GM12878 (cell line): ENCODE results near the gene SIK3. TPM values are rescaled to one million over a fixed set of nuclear protein-coding genes. Genes with fewer than 3 reads are reported as not detected.

ENCODE experiments used
- ATAC-seq: fragments of 200-7000 bp; cut with Tn5 transposase; 3 replicates; pipeline ENCODE4 v1.9.1; 2020; ENCODE audit warnings: mild to moderate bottlenecking, moderate library complexity
- BruUV-seq: library from RNA; stranded (reverse); fragments of 400-500 nt; replicated peaks from 2 replicates; lab custom pipeline; 2021; lab: Mats Ljungman, UMichigan
- CTCF ChIA-PET: fragments of 300-600 bp; sonication (Branson Sonifier 250); formaldehyde crosslinking; extraction: SDS; loops from one replicate; lab custom pipeline; 2021; ENCODE audit warnings: inconsistent platforms; lab: Yijun Ruan, JAX
- POLR2A ChIA-PET: fragments of 350-600 bp; formaldehyde crosslinking; extraction: SDS; loops from one replicate; lab custom pipeline; 2021; ENCODE audit warnings: inconsistent platforms; lab: Charles Lee
- RAD21 ChIA-PET: fragments of 300-600 bp; sonication (Branson Sonifier 250); formaldehyde crosslinking; loops from one replicate; lab custom pipeline; 2023; ENCODE audit warnings: antibody characterized with exemption; ENCODE audit not compliant: unreplicated experiment; lab: Charles Lee
- SMC1A ChIA-PET: fragments of 300-600 bp; sonication (Branson Sonifier 250); formaldehyde crosslinking; loops from one replicate; lab custom pipeline; 2023; ENCODE audit not compliant: unreplicated experiment, uncharacterized antibody; lab: Charles Lee
- DNase-seq: peaks from one replicate; pipeline ENCODE4 v3.0.0-alpha.2; 2011; ENCODE audit warnings: low read depth, low spot score
- FAIRE-seq: peaks from 3 replicates; lab custom pipeline; 2011; peaks lifted over from hg19 to GRCh38; lab: Jason Lieb, UNC
- H2AFZ ChIP-seq: 2 replicates; pipeline ENCODE4 v1.6.0; 2011; ENCODE audit warnings: low read depth, low read length, control low read depth; ENCODE audit not compliant: control insufficient read depth
- H3K27ac ChIP-seq: 2 replicates; pipeline ENCODE4 v1.5.1; 2011; ENCODE audit warnings: control low read depth; ENCODE audit not compliant: control insufficient read depth, insufficient read depth
- H3K27me3 ChIP-seq, 2 experiments: replicated peaks in 1 of 2; 2 replicates each; pipeline versions ENCODE4 v1.6.0 to v1.6.1; 2011; ENCODE audit warnings: low read length in 1 of 2; ENCODE audit not compliant: control insufficient read depth in 2 of 2, insufficient read depth in 2 of 2
- H3K36me3 ChIP-seq, 2 experiments: 2 replicates each; pipeline ENCODE4 v1.5.1; 2011; ENCODE audit warnings: low read length in 1 of 2; ENCODE audit not compliant: control insufficient read depth in 2 of 2, insufficient read depth in 2 of 2
- H3K4me1 ChIP-seq: 2 replicates; pipeline ENCODE4 v1.6.1; 2011; ENCODE audit warnings: mild to moderate bottlenecking, low read length, moderate library complexity, mixed read lengths; ENCODE audit not compliant: control insufficient read depth, insufficient read depth
- H3K4me2 ChIP-seq: 2 replicates; pipeline ENCODE4 v1.6.0; 2011; ENCODE audit warnings: control low read depth; ENCODE audit not compliant: control insufficient read depth, insufficient read depth
- H3K4me3 ChIP-seq: fragments of 200-600 bp; sonication (generic); 2 replicates; pipeline ENCODE4 v1.5.1; 2016
- H3K79me2 ChIP-seq: 2 replicates; pipeline ENCODE4 v1.6.0; 2011; ENCODE audit warnings: low read length; ENCODE audit not compliant: control insufficient read depth, insufficient read depth
- H3K9ac ChIP-seq: 2 replicates; pipeline ENCODE4 v1.8.0; 2011; ENCODE audit warnings: low read length, control low read depth, mixed read lengths; ENCODE audit not compliant: control insufficient read depth, insufficient read depth
- H3K9me3 ChIP-seq: replicated peaks from 3 replicates; pipeline ENCODE4 v1.5.1; 2011; ENCODE audit warnings: mild to moderate bottlenecking, low read length; ENCODE audit not compliant: control insufficient read depth, insufficient read depth
- H4K20me1 ChIP-seq: 2 replicates; pipeline ENCODE4 v1.6.0; 2011; ENCODE audit not compliant: control insufficient read depth, insufficient read depth
- ATF2 ChIP-seq: IDR thresholded peaks from 2 replicates; pipeline ENCODE4 v1.6.1; 2012; ENCODE audit warnings: low read length, inconsistent platforms
- ETV6 ChIP-seq, 2 experiments: fragments of 450-650 bp in 1 of 2; IDR thresholded peaks in 1 of 2; conservative IDR thresholded peaks in 1 of 2; 2 replicates each; pipeline ENCODE4 v1.6.1; 2014; ENCODE audit warnings: antibody characterized with exemption in 1 of 2, borderline replicate concordance in 1 of 2, low read depth in 1 of 2, mild to moderate bottlenecking in 1 of 2, moderate library complexity in 1 of 2
- IKZF1 ChIP-seq: fragments of 450-650 bp; conservative IDR thresholded peaks from 2 replicates; pipeline ENCODE4 v1.6.1; 2017; ENCODE audit warnings: antibody characterized with exemption, mild to moderate bottlenecking
- RAD51 ChIP-seq: fragments of 450-650 bp; IDR thresholded peaks from 2 replicates; pipeline ENCODE4 v1.6.1; 2016; ENCODE audit warnings: moderate library complexity, mild to moderate bottlenecking, inconsistent platforms
- RUNX3 ChIP-seq: IDR thresholded peaks from 2 replicates; pipeline ENCODE4 v1.6.1; 2012; ENCODE audit warnings: low read length, inconsistent platforms
- SRF ChIP-seq, 2 experiments: IDR thresholded peaks; 2 replicates each; pipeline ENCODE4 v1.6.1; 2011; ENCODE audit warnings: low read depth in 2 of 2, low read length in 2 of 2, mild to moderate bottlenecking in 1 of 2, moderate library complexity in 1 of 2
- TBL1XR1 ChIP-seq: IDR thresholded peaks from 2 replicates; pipeline ENCODE4 v1.6.1; 2012; ENCODE audit warnings: low read depth, low read length, improper control_type of control experiment
- ZBTB11 ChIP-seq: fragments of 450-650 bp; formaldehyde crosslinking; IDR thresholded peaks from 2 replicates; pipeline ENCODE4 v1.5.0; 2022; ENCODE audit warnings: mild to moderate bottlenecking, missing genetic modification characterization
- ZBTB4 ChIP-seq: fragments of 450-650 bp; formaldehyde crosslinking; IDR thresholded peaks from 2 replicates; pipeline ENCODE4 v1.4.0; 2022; ENCODE audit warnings: mild to moderate bottlenecking, moderate library complexity
- ZNF687 ChIP-seq: fragments of 450-650 bp; IDR thresholded peaks from 2 replicates; pipeline ENCODE4 v1.6.1; 2017; ENCODE audit warnings: mild to moderate bottlenecking, moderate library complexity
- WGBS: methylation state at CpG from one replicate; pipeline ENCODE4 v1.1.6; 2016; ENCODE audit warnings: low lambda C conversion rate; ENCODE audit not compliant: insufficient replicate concordance, insufficient coverage; ENCODE audit errors: missing lambda C conversion rate; 5-methylcytosine and 5-hydroxymethylcytosine counted together
- in situ Hi-C: fragments of 300-500 bp; cut with MboI; formaldehyde crosslinking; loops from 9 replicates; pipeline ENCODE4 v1.14.3; 2018; ENCODE audit warnings: mixed read lengths
- intact Hi-C: fragments of 100-400 bp; cut with micrococcal nuclease; formaldehyde crosslinking; loops from one replicate; pipeline ENCODE4 v1.14.2; 2022; ENCODE audit not compliant: unreplicated experiment
- polyA plus RNA-seq, 11 experiments: library from polyadenylated mRNA; depleted of rRNA in 4 of 11; unstranded in 6 of 11; stranded (reverse) in 5 of 11; fragments of >200 nt; fragmentation: Nextera tagmentation in 4 of 11; fragmentation: Illumina TruSeq in 1 of 11; extraction: Ambion mirVana in 4 of 11; extraction: Trizol in 1 of 11; gene quantifications; 1 replicate in 1 of 11; 2 replicates in 10 of 11; pipeline versions ENCODE4 v1.2.1 to v1.2.3, GENCODE V29; 2011 to 2016; ENCODE audit warnings: inconsistent platforms in 2 of 11, missing spikeins in 2 of 11, low read depth in 1 of 11
- total RNA-seq, 4 experiments: library from RNA; depleted of rRNA in 3 of 4; stranded (reverse); fragments of >200 nt in 3 of 4; fragmentation: Illumina TruSeq in 1 of 4; extraction: Trizol in 1 of 4; gene quantifications; 2 replicates each; pipeline versions ENCODE4 v1.2.1 to v1.2.3, GENCODE V29; 2013 to 2021

The SIK3 gene
- total and polyA plus RNA-seq, 10 of the 15 experiments (the other 5 are each of a cell fraction or from before 2014, with no cell fraction given), result 2.5 to 31.9 (median 11.1) TPM

GRCh38 chr11:116892374-116892773, 205.9 kb downstream of the SIK3 start:
- Histone ChIP-seq H3K27me3 (no peaks in the 10 kb centered on the region), H4K20me1 (no peaks in the 10 kb centered on the region), H3K79me2 (no peaks in the 10 kb centered on the region), H3K4me3 (no peak overlapping the region), H2AFZ (no peak overlapping the region), H3K9ac (no peak overlapping the region), H3K4me2 (no peak overlapping the region), H3K9me3 (no peaks in the 10 kb centered on the region), H3K4me1 (0 out of 2 replicates have a peak, but pooled peaks cover 3% of the 10 kb centered on the region), H3K27ac (no peak overlapping the region), H3K36me3 (peaks cover 0 to 7% of the 10 kb centered on the region in 2 experiments)
- SMC1A ChIA-PET, result interaction anchor here (0.6 to 1.3 kb wide), 3 partner anchors 80 to 124 kb away, joined by 3 to 4 read pairs (median 3); no protein-coding TSS in a partner anchor
- WGBS, result 50% methylated on average over 2 of the region's 2 CpGs
- in situ Hi-C loops, result no loop called here
- no peak for ATAC-seq
- CTCF ChIA-PET, result interaction anchor here (1.3 to 5.6 kb wide), 4 partner anchors 13 to 213 kb away, joined by 3 to 25 read pairs (median 7); no protein-coding TSS in a partner anchor
- no peak for FAIRE-seq
- no TSS peak for BruUV-seq
- TF ChIP-seq ZBTB4, result no peak
- no peak for TF ChIP-seq TBL1XR1
- TF ChIP-seq ZBTB11 (CRISPR knock-in tag), result no peak
- no peak for TF ChIP-seq ETV6 (conservative IDR thresholded peaks at IDR 0.05 in 1 of 2, IDR thresholded peaks at IDR 0.05 in 1 of 2; ENCODE audit: borderline replicate concordance in 1 of 2, low read depth in 1 of 2)
- TF ChIP-seq ZNF687, result no peak
- TF ChIP-seq SRF (IDR thresholded peaks at IDR 0.05; ENCODE audit: low read depth in 2 of 2, low read length in 2 of 2), result no peak
- TF ChIP-seq ATF2, result no peak
- TF ChIP-seq IKZF1, result no peak
- no peak for TF ChIP-seq RUNX3
- TF ChIP-seq RAD51, result no peak
- POLR2A ChIA-PET, result no interaction called here
- intact Hi-C loops, result no loop called here
- DNase-seq, result no peak
- RAD21 ChIA-PET, result interaction anchor here (0.6 kb wide), 1 partner anchor 206 kb away, joined by 3 read pairs; the partner anchor contains the start of gene SIK3
